GM21515 (cell line): ENCODE measurements around the gene TTN.
A peak's percentile ranks its signal among the peaks of the same experiment; 100 is the strongest.

Experiments
- ATAC-seq: cut with Tn5 transposase; IDR thresholded peaks from one replicate; pipeline ENCODE4 v1.9.1; 2021; ENCODE audit not compliant: unreplicated experiment

TTN gene

GRCh38 chr2:178502751-178503150 is 304.5 kb downstream of the TTN start:
- ATAC-seq: no peak

- no peak for ATAC-seq
These were observed 307.6 kb downstream of the TTN start for GRCh38 chr2:178499640-178500039.

GRCh38 chr2:178498137-178498536 is 309.1 kb downstream of the TTN start:
- peak; percentile 53 for ATAC-seq

GRCh38 chr2:178496049-178496448 is 311.2 kb downstream of the TTN start:
- ATAC-seq: no peak

GRCh38 chr2:178491612-178492011 is 315.6 kb downstream of the TTN start:
- no peak for ATAC-seq

GRCh38 chr2:178485356-178485755 is 321.9 kb downstream of the TTN start:
- ATAC-seq: no peak

- ATAC-seq: no peak
These were observed 322.8 kb downstream of the TTN start for GRCh38 chr2:178484245-178485041.

GRCh38 chr2:178482437-178482836 is 324.8 kb downstream of the TTN start:
- ATAC-seq: peak; percentile 19

- ATAC-seq: peak; percentile 69
These were observed 326.7 kb downstream of the TTN start, which contains the start of gene PLEKHA3 for GRCh38 chr2:178480227-178481181. TSS of gene PLEKHA3 (plus strand) at chr2:178480457. CDS start at chr2:178480870, 413 bp downstream.

- no peak for ATAC-seq
These were observed 327.4 kb downstream of the TTN start for GRCh38 chr2:178479758-178480226.

GRCh38 chr2:178479275-178479616 is 328.0 kb downstream of the TTN start:
- no peak for ATAC-seq

GRCh38 chr2:178478439-178479274 is 328.6 kb downstream of the TTN start, which contains the start of gene FKBP7:
TSS of gene FKBP7 (minus strand) at chr2:178478600. CDS start at chr2:178478499, 101 bp downstream.
- peak; percentile 48 for ATAC-seq

GRCh38 chr2:178478130-178478438 is 329.1 kb downstream of the TTN start:
- peak; percentile 0 for ATAC-seq

GRCh38 chr2:178477443-178478129 is 329.6 kb downstream of the TTN start:
- no peak for ATAC-seq

- no peak for ATAC-seq
These were observed 330.7 kb downstream of the TTN start for GRCh38 chr2:178476477-178476876.
